Adrenal gland (tissue), 12 donors: ENCODE data around the gene THSD7B. TPM values are rescaled to one million over a fixed set of nuclear protein-coding genes. Genes with fewer than 3 reads are reported as not detected.

Experiments used
- DNase-seq, 7 donors: peaks; one replicate each; pipeline ENCODE4 v3.0.0-alpha.2; 2019 to 2020
- H3K27ac ChIP-seq, 5 donors: fragments of 200-600 bp; sonication (generic) in 4 of 5; 1 replicate in 3 of 5; 2 replicates in 2 of 5; pipeline versions ENCODE4 v1.5.1 to v1.8.0; 2016 to 2020; ENCODE audit warnings: mild to moderate bottlenecking in 1 of 5
- H3K27me3 ChIP-seq: fragments of 200-600 bp; 2 replicates; pipeline ENCODE4 v1.8.0; 2021
- H3K36me3 ChIP-seq, 2 donors: fragments of 200-600 bp; replicated peaks in 1 of 2; 1 replicate in 1 of 2; 2 replicates in 1 of 2; pipeline versions ENCODE4 v1.5.1 to v1.8.0; 2018 to 2022
- H3K4me1 ChIP-seq, 2 donors: fragments of 200-600 bp; replicated peaks in 1 of 2; 1 replicate in 1 of 2; 2 replicates in 1 of 2; pipeline versions ENCODE4 v1.5.1 to v1.8.0; 2018 to 2021
- H3K4me3 ChIP-seq, 4 donors: fragments of 200-600 bp; sonication (generic) in 3 of 4; one replicate each; pipeline ENCODE4 v1.5.1; 2016 to 2018
- H3K9me3 ChIP-seq, 3 donors: fragments of 200-600 bp; sonication (generic) in 1 of 3; replicated peaks in 1 of 3; 1 replicate in 2 of 3; 2 replicates in 1 of 3; pipeline versions ENCODE4 v1.5.1 to v1.8.0; 2016 to 2021
- CTCF ChIP-seq, 6 experiments: fragments of 450-650 bp in 4 of 6; fragments of 200-600 bp in 2 of 6; sonication (generic) in 1 of 6; IDR thresholded peaks; 1 replicate in 5 of 6; 2 replicates in 1 of 6; pipeline versions ENCODE4 v1.5.1 to v1.8.0; 2016 to 2021; ENCODE audit warnings: antibody characterized with exemption in 6 of 6, mild to moderate bottlenecking in 2 of 6, moderate library complexity in 1 of 6
- POLR2A ChIP-seq, 2 donors: fragments of 450-650 bp; IDR thresholded peaks; one replicate each; pipeline ENCODE4 v1.6.1; 2017; ENCODE audit warnings: antibody characterized with exemption in 2 of 2, mild to moderate bottlenecking in 2 of 2, moderate library complexity in 1 of 2
- WGBS, 4 donors: extraction: QIAGEN DNeasy Blood & Tissue Kit in 2 of 4; methylation state at CpG; one replicate each; pipeline versions ENCODE4 v1.1.5 to v1.1.7; 2013 to 2017; 5-methylcytosine and 5-hydroxymethylcytosine counted together
- intact Hi-C, 2 donors: fragments of 100-400 bp; cut with DNase I; formaldehyde crosslinking; loops; one replicate each; pipeline versions ENCODE4 v1.14.1 to v1.15.0; 2022 to 2023
- polyA plus RNA-seq, 3 donors: library from polyadenylated mRNA; stranded (reverse); fragments of 200-250 nt in 2 of 3; fragments of 350-450 nt in 1 of 3; fragmentation: Illumina TruSeq in 1 of 3; extraction: RNeasy Lipid Tissue Mini Kit (QIAGEN cat#74804) in 1 of 3; gene quantifications; one replicate each; pipeline ENCODE4 v1.2.3, GENCODE V29; 2013 to 2014
- total RNA-seq, 9 donors: library from RNA; depleted of rRNA in 4 of 9; stranded (reverse); fragments of >200 nt in 4 of 9; fragments of 120-200 nt in 1 of 9; fragmentation: NEBNext Ultra II Directional in 1 of 9; extraction: Animal tissue kit (Norgen Biotek cat#: 25700) in 1 of 9; gene quantifications; one replicate each; pipeline versions ENCODE4 v1.1.0 to v1.2.4, GENCODE V29; 2013 to 2023
- donor health status: healthy with polysubstance abuse.
- donor health status: Bipolar disorder and iron deficiency.
- donor health status: DM: yes; HTN: yes; CAD: no.
- donor health status: DM: no; HTN: no; CAD: no.
- donor health status: DM: no; HTN: no; CAD: no.
- donor health status: DM: yes; HTN: yes; CAD: no.

The THSD7B gene
- total and polyA plus RNA-seq, 12 donors, result under 0.01 to 0.44 (median 0.12) TPM; not detected in 4

- peak in 5 of 6 experiments; percentile 32 to 50 (median 42) for TF ChIP-seq CTCF (IDR thresholded peaks at IDR 0.05)
- TF ChIP-seq POLR2A (IDR thresholded peaks at IDR 0.05), result no peak
- no peaks in the 10 kb centered on the region for H3K4me1 ChIP-seq
- no peak overlapping the region for H3K4me3 ChIP-seq
- no peaks in the 10 kb centered on the region for H3K27me3 ChIP-seq
- no peaks in the 10 kb centered on the region for H3K36me3 ChIP-seq
- no peak overlapping the region for H3K27ac ChIP-seq
- 28 to 51% (median 34%) methylated on average over 3 of the region's 3 CpGs for WGBS, 4 donors
- peak in 6 of 7 donors; percentile 24 to 59 (median 28) for DNase-seq
- intact Hi-C loops, result loop anchor here in 1 of 2 donors (5.0 kb wide), 1 partner anchor 370 kb away; no protein-coding TSS in a partner anchor
- H3K9me3 ChIP-seq, result no peaks in the 10 kb centered on the region
These were observed 702.0 kb downstream of the THSD7B start for GRCh38 chr2:137467246-137467862.

- Histone ChIP-seq H3K27ac (no peak overlapping the region), H3K9me3 (no peaks in the 10 kb centered on the region), H3K4me1 (no peaks in the 10 kb centered on the region), H3K27me3 (no peaks in the 10 kb centered on the region), H3K36me3 (no peaks in the 10 kb centered on the region), H3K4me3 (no peak overlapping the region)
- no peak for DNase-seq
- no peak for TF ChIP-seq POLR2A (IDR thresholded peaks at IDR 0.05)
- no peak for TF ChIP-seq CTCF (IDR thresholded peaks at IDR 0.05)
- WGBS, 4 donors, result 52 to 63% (median 62%) methylated on average over 5 of the region's 5 CpGs
- intact Hi-C loops, result no loop called here
These were observed 727.9 kb downstream of the THSD7B start for GRCh38 chr2:137493261-137493660.

- 76 to 83% (median 81%) methylated on average over 3 of the region's 3 CpGs for WGBS, 4 donors
- Histone ChIP-seq H3K4me1 (no peaks in the 10 kb centered on the region), H3K4me3 (no peak overlapping the region), H3K27me3 (no peaks in the 10 kb centered on the region), H3K9me3 (no peaks in the 10 kb centered on the region), H3K36me3 (no peaks in the 10 kb centered on the region), H3K27ac (no peak overlapping the region)
- no peak for DNase-seq
- TF ChIP-seq POLR2A (IDR thresholded peaks at IDR 0.05), result no peak
- no peak for TF ChIP-seq CTCF (IDR thresholded peaks at IDR 0.05)
- intact Hi-C loops, result no loop called here
These were observed 735.3 kb downstream of the THSD7B start for GRCh38 chr2:137500599-137500998.

GRCh38 chr2:137507237-137507636 lies 741.9 kb downstream of the THSD7B start:
- DNase-seq, result no peak
- 52 to 66% (median 62%) methylated on average over 2 of the region's 2 CpGs for WGBS, 4 donors
- H3K27me3 ChIP-seq, result no peaks in the 10 kb centered on the region
- intact Hi-C loops, result no loop called here
- H3K27ac ChIP-seq, result no peak overlapping the region
- no peaks in the 10 kb centered on the region for H3K36me3 ChIP-seq
- H3K4me1 ChIP-seq, result no peaks in the 10 kb centered on the region
- H3K9me3 ChIP-seq, result no peaks in the 10 kb centered on the region
- no peak overlapping the region for H3K4me3 ChIP-seq
- TF ChIP-seq CTCF (IDR thresholded peaks at IDR 0.05) (no peak), POLR2A (IDR thresholded peaks at IDR 0.05) (no peak)
